OCI-LY1 (cell line): Measurements from ENCODE around the gene TAS2R60.

Experiments
- CTCF ChIP-seq: fragments of 200-600 bp; sonication (generic), shearing (Covaris generic); IDR thresholded peaks from 2 replicates; pipeline ENCODE4 v1.5.1; 2017; ENCODE audit warnings: mild to moderate bottlenecking, antibody characterized with exemption, low read length, moderate library complexity, mixed read lengths
- EZH2 ChIP-seq: fragments of 200-600 bp; sonication (generic), shearing (Covaris generic); IDR thresholded peaks from 2 replicates; pipeline ENCODE4 v1.8.0; 2017; ENCODE audit warnings: borderline replicate concordance, mixed run types, mild to moderate bottlenecking, antibody characterized with exemption, low read length, moderate library complexity, mixed read lengths

GRCh38 chr7:143396182-143396581 is 47.1 kb upstream of the TAS2R60 start:
- TF ChIP-seq CTCF: no peak
- TF ChIP-seq EZH2: no peak
